GM12878 (cell line): ENCODE results near the gene CACNA1D. TPM values are rescaled to one million over a fixed set of nuclear protein-coding genes. Genes with fewer than 3 reads are reported as not detected.

Experiments
- ATAC-seq: fragments of 200-7000 bp; cut with Tn5 transposase; 3 replicates; pipeline ENCODE4 v1.9.1; 2020; ENCODE audit warnings: mild to moderate bottlenecking, moderate library complexity
- BruUV-seq: library from RNA; stranded (reverse); fragments of 400-500 nt; replicated peaks from 2 replicates; lab custom pipeline; 2021; lab: Mats Ljungman, UMichigan
- CTCF ChIA-PET: fragments of 300-600 bp; sonication (Branson Sonifier 250); formaldehyde crosslinking; extraction: SDS; loops from one replicate; lab custom pipeline; 2021; ENCODE audit warnings: inconsistent platforms; lab: Yijun Ruan, JAX
- POLR2A ChIA-PET: fragments of 350-600 bp; formaldehyde crosslinking; extraction: SDS; loops from one replicate; lab custom pipeline; 2021; ENCODE audit warnings: inconsistent platforms; lab: Charles Lee
- RAD21 ChIA-PET: fragments of 300-600 bp; sonication (Branson Sonifier 250); formaldehyde crosslinking; loops from one replicate; lab custom pipeline; 2023; ENCODE audit warnings: antibody characterized with exemption; ENCODE audit not compliant: unreplicated experiment; lab: Charles Lee
- SMC1A ChIA-PET: fragments of 300-600 bp; sonication (Branson Sonifier 250); formaldehyde crosslinking; loops from one replicate; lab custom pipeline; 2023; ENCODE audit not compliant: unreplicated experiment, uncharacterized antibody; lab: Charles Lee
- DNase-seq: peaks from one replicate; pipeline ENCODE4 v3.0.0-alpha.2; 2011; ENCODE audit warnings: low read depth, low spot score
- FAIRE-seq: peaks from 3 replicates; lab custom pipeline; 2011; peaks lifted over from hg19 to GRCh38; lab: Jason Lieb, UNC
- H2AFZ ChIP-seq: 2 replicates; pipeline ENCODE4 v1.6.0; 2011; ENCODE audit warnings: low read depth, low read length, control low read depth; ENCODE audit not compliant: control insufficient read depth
- H3K27ac ChIP-seq: 2 replicates; pipeline ENCODE4 v1.5.1; 2011; ENCODE audit warnings: control low read depth; ENCODE audit not compliant: control insufficient read depth, insufficient read depth
- H3K27me3 ChIP-seq, 2 experiments: replicated peaks in 1 of 2; 2 replicates each; pipeline versions ENCODE4 v1.6.0 to v1.6.1; 2011; ENCODE audit warnings: low read length in 1 of 2; ENCODE audit not compliant: control insufficient read depth in 2 of 2, insufficient read depth in 2 of 2
- H3K36me3 ChIP-seq, 2 experiments: 2 replicates each; pipeline ENCODE4 v1.5.1; 2011; ENCODE audit warnings: low read length in 1 of 2; ENCODE audit not compliant: control insufficient read depth in 2 of 2, insufficient read depth in 2 of 2
- H3K4me1 ChIP-seq: 2 replicates; pipeline ENCODE4 v1.6.1; 2011; ENCODE audit warnings: mild to moderate bottlenecking, low read length, moderate library complexity, mixed read lengths; ENCODE audit not compliant: control insufficient read depth, insufficient read depth
- H3K4me2 ChIP-seq: 2 replicates; pipeline ENCODE4 v1.6.0; 2011; ENCODE audit warnings: control low read depth; ENCODE audit not compliant: control insufficient read depth, insufficient read depth
- H3K4me3 ChIP-seq: fragments of 200-600 bp; sonication (generic); 2 replicates; pipeline ENCODE4 v1.5.1; 2016
- H3K79me2 ChIP-seq: 2 replicates; pipeline ENCODE4 v1.6.0; 2011; ENCODE audit warnings: low read length; ENCODE audit not compliant: control insufficient read depth, insufficient read depth
- H3K9ac ChIP-seq: 2 replicates; pipeline ENCODE4 v1.8.0; 2011; ENCODE audit warnings: low read length, control low read depth, mixed read lengths; ENCODE audit not compliant: control insufficient read depth, insufficient read depth
- H3K9me3 ChIP-seq: replicated peaks from 3 replicates; pipeline ENCODE4 v1.5.1; 2011; ENCODE audit warnings: mild to moderate bottlenecking, low read length; ENCODE audit not compliant: control insufficient read depth, insufficient read depth
- H4K20me1 ChIP-seq: 2 replicates; pipeline ENCODE4 v1.6.0; 2011; ENCODE audit not compliant: control insufficient read depth, insufficient read depth
- BHLHE40 ChIP-seq, 2 experiments: fragments of 450-650 bp in 1 of 2; IDR thresholded peaks; 2 replicates each; pipeline ENCODE4 v1.6.1; 2011 to 2017; ENCODE audit warnings: low read depth in 2 of 2, borderline replicate concordance in 1 of 2, improper control_type of control experiment in 1 of 2, low read length in 1 of 2, mild to moderate bottlenecking in 1 of 2
- CEBPB ChIP-seq, 2 experiments: fragments of 150-350 bp in 1 of 2; IDR thresholded peaks; 2 replicates each; pipeline ENCODE4 v1.6.1; 2012 to 2014; ENCODE audit warnings: low read depth in 2 of 2, low read length in 2 of 2, borderline replicate concordance in 1 of 2, inconsistent platforms in 1 of 2
- CHD2 ChIP-seq: IDR thresholded peaks from 2 replicates; pipeline ENCODE4 v1.6.1; 2011; ENCODE audit warnings: low read depth, low read length, improper control_type of control experiment, borderline replicate concordance
- E4F1 ChIP-seq: fragments of 450-650 bp; IDR thresholded peaks from 2 replicates; pipeline ENCODE4 v1.6.1; 2018; ENCODE audit warnings: borderline replicate concordance, mild to moderate bottlenecking; ENCODE audit not compliant: partially characterized antibody
- EGR1 ChIP-seq, 2 experiments: IDR thresholded peaks; 1 replicate in 1 of 2; 2 replicates in 1 of 2; pipeline ENCODE4 v1.6.1; 2011 to 2012; ENCODE audit warnings: low read depth in 2 of 2, low read length in 2 of 2, borderline replicate concordance in 1 of 2, mild to moderate bottlenecking in 1 of 2, moderate library complexity in 1 of 2
- HDGF ChIP-seq: fragments of 450-650 bp; IDR thresholded peaks from 2 replicates; pipeline ENCODE4 v1.6.1; 2016; ENCODE audit warnings: antibody characterized with exemption
- IRF3 ChIP-seq: fragments of 450-650 bp; IDR thresholded peaks from 2 replicates; pipeline ENCODE4 v1.6.1; 2014; ENCODE audit warnings: mild to moderate bottlenecking
- MAX ChIP-seq: IDR thresholded peaks from 2 replicates; pipeline ENCODE4 v1.6.1; 2012; ENCODE audit warnings: low read depth, low read length, improper control_type of control experiment
- NBN ChIP-seq: fragments of 450-650 bp; IDR thresholded peaks from 2 replicates; pipeline ENCODE4 v1.6.1; 2016
- PAX8 ChIP-seq: fragments of 450-650 bp; IDR thresholded peaks from 2 replicates; pipeline ENCODE4 v1.6.1; 2017; ENCODE audit warnings: mild to moderate bottlenecking, moderate library complexity
- PBX3 ChIP-seq: IDR thresholded peaks from 2 replicates; pipeline ENCODE4 v1.6.1; 2011; ENCODE audit warnings: mild to moderate bottlenecking, low read depth, low read length, moderate library complexity; ENCODE audit not compliant: insufficient replicate concordance
- POLR2AphosphoS2 ChIP-seq: IDR thresholded peaks from 2 replicates; pipeline ENCODE4 v1.6.1; 2011; ENCODE audit warnings: low read depth, mild to moderate bottlenecking, low read length, improper control_type of control experiment, moderate library complexity
- RELA ChIP-seq: fragments of 450-650 bp; IDR thresholded peaks from 2 replicates; pipeline ENCODE4 v1.8.0; 2014; ENCODE audit warnings: borderline replicate concordance; ENCODE audit not compliant: partially characterized antibody
- RUNX3 ChIP-seq: IDR thresholded peaks from 2 replicates; pipeline ENCODE4 v1.6.1; 2012; ENCODE audit warnings: low read length, inconsistent platforms
- SMARCA5 ChIP-seq: fragments of 450-650 bp; IDR thresholded peaks from 2 replicates; pipeline ENCODE4 v1.6.1; 2017; ENCODE audit warnings: mild to moderate bottlenecking
- SUZ12 ChIP-seq: fragments of 200-600 bp; sonication (generic); IDR thresholded peaks from one replicate; pipeline ENCODE4 v1.6.1; 2018; ENCODE audit warnings: antibody characterized with exemption, mild to moderate bottlenecking; ENCODE audit not compliant: unreplicated experiment
- ZNF384 ChIP-seq: IDR thresholded peaks from 2 replicates; pipeline ENCODE4 v1.6.1; 2012; ENCODE audit warnings: low read depth, mild to moderate bottlenecking, low read length, improper control_type of control experiment, borderline replicate concordance
- WGBS: methylation state at CpG from one replicate; pipeline ENCODE4 v1.1.6; 2016; ENCODE audit warnings: low lambda C conversion rate; ENCODE audit not compliant: insufficient replicate concordance, insufficient coverage; ENCODE audit errors: missing lambda C conversion rate; 5-methylcytosine and 5-hydroxymethylcytosine counted together
- in situ Hi-C: fragments of 300-500 bp; cut with MboI; formaldehyde crosslinking; loops from 9 replicates; pipeline ENCODE4 v1.14.3; 2018; ENCODE audit warnings: mixed read lengths
- intact Hi-C: fragments of 100-400 bp; cut with micrococcal nuclease; formaldehyde crosslinking; loops from one replicate; pipeline ENCODE4 v1.14.2; 2022; ENCODE audit not compliant: unreplicated experiment
- polyA plus RNA-seq, 11 experiments: library from polyadenylated mRNA; depleted of rRNA in 4 of 11; unstranded in 6 of 11; stranded (reverse) in 5 of 11; fragments of >200 nt; fragmentation: Nextera tagmentation in 4 of 11; fragmentation: Illumina TruSeq in 1 of 11; extraction: Ambion mirVana in 4 of 11; extraction: Trizol in 1 of 11; gene quantifications; 1 replicate in 1 of 11; 2 replicates in 10 of 11; pipeline versions ENCODE4 v1.2.1 to v1.2.3, GENCODE V29; 2011 to 2016; ENCODE audit warnings: inconsistent platforms in 2 of 11, missing spikeins in 2 of 11, low read depth in 1 of 11
- total RNA-seq, 4 experiments: library from RNA; depleted of rRNA in 3 of 4; stranded (reverse); fragments of >200 nt in 3 of 4; fragmentation: Illumina TruSeq in 1 of 4; extraction: Trizol in 1 of 4; gene quantifications; 2 replicates each; pipeline versions ENCODE4 v1.2.1 to v1.2.3, GENCODE V29; 2013 to 2021

CACNA1D gene
- total and polyA plus RNA-seq, 10 of the 15 experiments (the other 5 are each of a cell fraction or from before 2014, with no cell fraction given) = 0.21 to 24.4 (median 1.6) TPM

- no TSS peak for BruUV-seq
- no peak overlapping the region for H2AFZ ChIP-seq
- RAD21 ChIA-PET = interaction anchor here (0.8 to 1.8 kb wide), 3 partner anchors 10 to 33 kb away, joined by 3 to 9 read pairs (median 8); no protein-coding TSS in a partner anchor
- H3K4me3 ChIP-seq = no peak overlapping the region
- no peak overlapping the region for H3K9ac ChIP-seq
- H3K79me2 ChIP-seq = no peaks in the 10 kb centered on the region
- SMC1A ChIA-PET = interaction anchor here (0.8 to 1.9 kb wide), 6 partner anchors 9 to 82 kb away, joined by 3 to 7 read pairs (median 4); no protein-coding TSS in a partner anchor
- no peaks in the 10 kb centered on the region for H3K9me3 ChIP-seq
- DNase-seq (no peak), ATAC-seq (no peak), FAIRE-seq (no peak)
- intact Hi-C loops = no loop called here
- POLR2A ChIA-PET = interaction anchor here (1.7 kb wide), 1 partner anchor 8 kb away, joined by 6 read pairs; no protein-coding TSS in a partner anchor
- H3K4me2 ChIP-seq = no peak overlapping the region
- in situ Hi-C loops = no loop called here
- no peak overlapping the region for H3K27ac ChIP-seq
- no peaks in the 10 kb centered on the region for H3K27me3 ChIP-seq
- TF ChIP-seq PAX8 (no peak), ZNF384 (no peak), MAX (no peak), POLR2AphosphoS2 (no peak), SUZ12 (no peak), EGR1 (IDR thresholded peaks at IDR 0.05; ENCODE audit: borderline replicate concordance in 1 of 2, low read depth in 2 of 2, low read length in 2 of 2) (no peak), RELA (no peak), CEBPB (IDR thresholded peaks at IDR 0.05; ENCODE audit: borderline replicate concordance in 1 of 2, low read depth in 2 of 2, low read length in 2 of 2) (no peak), E4F1 (no peak), CHD2 (no peak), IRF3 (no peak), NBN (no peak), SMARCA5 (no peak), RUNX3 (no peak), HDGF (no peak), PBX3 (no peak), BHLHE40 (IDR thresholded peaks at IDR 0.05; ENCODE audit: borderline replicate concordance in 1 of 2, low read depth in 2 of 2, low read length in 1 of 2) (no peak)
- H3K4me1 ChIP-seq = peaks cover 8% of the 10 kb centered on the region
- WGBS = 25% methylated on average over 5 of the region's 5 CpGs
- H4K20me1 ChIP-seq = no peaks in the 10 kb centered on the region
- CTCF ChIA-PET = interaction anchor here (0.9 to 1.6 kb wide), 2 partner anchors 9 to 13 kb away, joined by 3 to 9 read pairs; no protein-coding TSS in a partner anchor
- no peaks in the 10 kb centered on the region for H3K36me3 ChIP-seq
These were observed 271.3 kb downstream of the CACNA1D start for GRCh38 chr3:53765753-53766152.
